ENCODE results near the gene ARF3.

GRCh38 chr12:48958049-48958388 lies 732 bp upstream of the ARF3 start:
- no peak for TF ChIP-seq POLR2AphosphoS5 (IDR thresholded peaks at IDR 0.05; ENCODE audit: low read depth, low read length)
- no peak for TF ChIP-seq POLR2A (IDR thresholded peaks at IDR 0.05; ENCODE audit: low read depth, low read length)
- TF ChIP-seq TAF1 (IDR thresholded peaks at IDR 0.05; ENCODE audit: low read depth, low read length): no peak
